ENCODE measurements around the gene ARHGEF19. TPM values are rescaled to one million over a fixed set of nuclear protein-coding genes. Genes with fewer than 3 reads are reported as not detected.

ARHGEF19 gene
- total and polyA plus RNA-seq, 9 of the 15 experiments (the other 6 are each of a cell fraction or from before 2014, with no cell fraction given), result 0.73 to 21.0 (median 5.2) TPM

DNA sequence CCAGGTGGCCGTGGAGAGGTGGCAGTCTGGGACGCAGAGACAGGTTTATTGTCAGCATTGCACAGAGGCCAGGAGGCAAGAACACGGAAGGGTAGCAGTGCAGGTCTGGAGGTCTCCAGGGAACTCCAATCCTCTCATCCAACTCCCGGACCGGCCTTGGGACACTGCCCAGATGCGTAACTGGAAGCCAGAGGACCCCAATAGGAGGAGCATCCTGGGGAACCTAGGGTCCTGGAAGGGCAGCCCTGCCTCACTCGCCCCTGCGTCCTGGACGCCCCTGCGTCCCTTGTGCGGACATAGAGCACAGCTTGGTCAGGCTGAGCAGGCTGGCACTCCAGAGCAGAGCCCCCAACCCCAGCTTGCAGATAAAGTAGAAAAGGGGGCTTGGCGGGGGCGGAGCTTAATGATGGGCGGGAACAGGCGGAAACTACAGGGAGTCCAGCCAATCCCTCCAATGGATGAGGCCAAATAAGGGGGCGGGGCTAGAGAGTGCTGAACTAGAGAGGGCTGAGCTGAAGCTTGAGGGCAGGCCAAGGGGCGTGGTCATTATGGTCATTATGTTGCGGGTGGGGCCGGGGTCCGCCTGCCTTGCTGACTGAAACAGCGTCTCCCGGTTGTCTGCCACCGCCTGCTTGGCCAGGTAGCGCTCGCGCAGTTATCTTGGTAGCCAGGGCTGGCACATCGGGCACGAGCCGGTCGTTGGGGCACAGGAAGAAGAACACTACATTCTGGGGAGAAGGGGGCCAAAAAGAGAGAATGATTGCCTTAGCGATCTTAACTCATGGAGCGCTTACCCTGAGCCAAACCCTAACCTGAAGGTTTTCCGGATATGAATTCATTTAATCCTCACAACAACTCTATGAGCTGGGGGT is 3.7 kb upstream of the ARHGEF19 start (continued):
- TF ChIP-seq HOXB6 (CRISPR knock-in tag; IDR thresholded peaks at IDR 0.05; ENCODE audit: borderline replicate concordance) (no peak), TCF3 (CRISPR knock-in tag; IDR thresholded peaks at IDR 0.05) (0 out of 2 replicates have a peak, but pooled peaks have one; percentile 17), MLLT1 (IDR thresholded peaks at IDR 0.05) (no peak), LEF1 (IDR thresholded peaks at IDR 0.05) (no peak), ZC3H8 (IDR thresholded peaks at IDR 0.05) (no peak), ATF1 (CRISPR knock-in tag; IDR thresholded peaks at IDR 0.05) (no peak), ATF1 (tag; IDR thresholded peaks at IDR 0.05) (peak; percentile 46; the same call in 1 of the 2 replicates), CTCFL (IDR thresholded peaks at IDR 0.05; ENCODE audit: borderline replicate concordance, insufficient read depth, low read depth, low read length, poor library complexity, severe bottlenecking) (no peak), MAFK (IDR thresholded peaks at IDR 0.05; ENCODE audit: low read length) (no peak), ZBTB7A (IDR thresholded peaks at IDR 0.05; ENCODE audit: borderline replicate concordance, control insufficient read depth, low read depth, low read length) (peak; percentile 76; the same call in 1 of the 2 replicates), ZNF75A (CRISPR knock-in tag; IDR thresholded peaks at IDR 0.05) (no peak), RAD21 (CRISPR knock-in tag; conservative IDR thresholded peaks at IDR 0.05 in 1 of 2, IDR thresholded peaks at IDR 0.05 in 1 of 2) (0 out of 4 replicates have a peak, but pooled peaks of 1 of the 2 experiments have one; percentile 4), NR2C1 (IDR thresholded peaks at IDR 0.05) (no peak), NR2C1 (tag; IDR thresholded peaks at IDR 0.05) (no peak), EGR1 (conservative IDR thresholded peaks at IDR 0.05) (peak; percentile 62), NR2C2 (CRISPR knock-in tag; IDR thresholded peaks at IDR 0.05) (0 out of 2 replicates have a peak, but pooled peaks have one; percentile 44), NR2C2 (tag; IDR thresholded peaks at IDR 0.05) (no peak), ZNF764 (CRISPR knock-in tag; IDR thresholded peaks at IDR 0.05; ENCODE audit: low read depth) (peak; percentile 49; the same call in 1 of the 2 replicates), POLR2AphosphoS2 (IDR thresholded peaks at IDR 0.05; ENCODE audit: low read length) (no peak), ZNF146 (CRISPR knock-in tag; IDR thresholded peaks at IDR 0.05; ENCODE audit: unreplicated experiment) (no peak)
- TF ChIP-seq, protein P1, sequence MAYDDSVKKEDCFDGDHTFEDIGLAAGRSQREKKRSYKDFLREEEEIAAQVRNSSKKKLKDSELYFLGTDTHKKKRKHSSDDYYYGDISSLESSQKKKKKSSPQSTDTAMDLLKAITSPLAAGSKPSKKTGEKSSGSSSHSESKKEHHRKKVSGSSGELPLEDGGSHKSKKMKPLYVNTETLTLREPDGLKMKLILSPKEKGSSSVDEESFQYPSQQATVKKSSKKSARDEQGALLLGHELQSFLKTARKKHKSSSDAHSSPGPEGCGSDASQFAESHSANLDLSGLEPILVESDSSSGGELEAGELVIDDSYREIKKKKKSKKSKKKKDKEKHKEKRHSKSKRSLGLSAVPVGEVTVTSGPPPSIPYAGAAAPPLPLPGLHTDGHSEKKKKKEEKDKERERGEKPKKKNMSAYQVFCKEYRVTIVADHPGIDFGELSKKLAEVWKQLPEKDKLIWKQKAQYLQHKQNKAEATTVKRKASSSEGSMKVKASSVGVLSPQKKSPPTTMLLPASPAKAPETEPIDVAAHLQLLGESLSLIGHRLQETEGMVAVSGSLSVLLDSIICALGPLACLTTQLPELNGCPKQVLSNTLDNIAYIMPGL (CRISPR knock-in tag; IDR thresholded peaks at IDR 0.05), result no peak

Data from K562 (cell line).